H1 (cell line): Measurements from ENCODE around the gene CHAC1.

Experiments used
- CREB1 ChIP-seq: IDR thresholded peaks from 2 replicates; pipeline ENCODE4 v1.6.1; 2012; ENCODE audit warnings: inconsistent platforms
- CTBP2 ChIP-seq: IDR thresholded peaks from 2 replicates; pipeline ENCODE4 v1.7.0; 2011; ENCODE audit warnings: borderline replicate concordance, mild to moderate bottlenecking, moderate library complexity, mixed read lengths, low read length; ENCODE audit not compliant: insufficient read depth, insufficient read length
- GABPA ChIP-seq: IDR thresholded peaks from 2 replicates; pipeline ENCODE4 v1.6.1; 2011; ENCODE audit warnings: mild to moderate bottlenecking, low read length, moderate library complexity, borderline replicate concordance; ENCODE audit not compliant: insufficient read depth
- HDAC2 ChIP-seq, 2 experiments: fragments of 300-600 bp in 1 of 2; sonication (generic) in 1 of 2; IDR thresholded peaks; 2 replicates each; pipeline ENCODE4 v1.6.1; 2011 to 2012; ENCODE audit warnings: low read depth in 2 of 2, low read length in 2 of 2, mild to moderate bottlenecking in 2 of 2, moderate library complexity in 2 of 2, borderline replicate concordance in 1 of 2, inconsistent platforms in 1 of 2
- JUND ChIP-seq: IDR thresholded peaks from 2 replicates; pipeline ENCODE4 v1.6.1; 2011; ENCODE audit warnings: mild to moderate bottlenecking, improper control_type of control experiment, low read length
- KDM1A ChIP-seq: fragments of 200-600, 300-600 bp; sonication (generic); IDR thresholded peaks from 2 replicates; pipeline ENCODE4 v1.7.1; 2016; ENCODE audit warnings: mild to moderate bottlenecking, low read length, borderline replicate concordance
- POLR2A ChIP-seq, 2 experiments: IDR thresholded peaks; 1 replicate in 1 of 2; 2 replicates in 1 of 2; pipeline ENCODE4 v1.6.1; 2011; ENCODE audit warnings: low read depth in 2 of 2, low read length in 2 of 2, mild to moderate bottlenecking in 2 of 2; ENCODE audit errors: control extremely low read depth in 1 of 2
- POLR2AphosphoS5 ChIP-seq: IDR thresholded peaks from 2 replicates; pipeline ENCODE4 v1.6.1; 2011; ENCODE audit warnings: low read depth, low read length
- RBBP5 ChIP-seq: IDR thresholded peaks from 2 replicates; pipeline ENCODE4 v1.7.1; 2012; ENCODE audit warnings: low read depth, mild to moderate bottlenecking, inconsistent platforms, low read length, moderate library complexity, borderline replicate concordance
- SRF ChIP-seq: IDR thresholded peaks from 2 replicates; pipeline ENCODE4 v1.6.1; 2011; ENCODE audit warnings: mild to moderate bottlenecking, low read depth, low read length, moderate library complexity
- YY1 ChIP-seq: IDR thresholded peaks from 2 replicates; pipeline ENCODE4 v1.6.1; 2011; ENCODE audit warnings: low read depth, mild to moderate bottlenecking, low read length
- ZNF274 ChIP-seq: IDR thresholded peaks from 2 replicates; pipeline ENCODE4 v1.7.0; 2012; ENCODE audit warnings: low read length, borderline replicate concordance; ENCODE audit errors: extremely low read depth
- TF ChIP-seq, protein P1 (sequence below), 3 experiments: IDR thresholded peaks; 1 replicate in 2 of 3; 2 replicates in 1 of 3; pipeline versions ENCODE4 v1.5.1 to v1.6.1; 2011; ENCODE audit warnings: low read length in 3 of 3, mild to moderate bottlenecking in 3 of 3, inconsistent platforms in 2 of 3, low read depth in 1 of 3, moderate library complexity in 1 of 3; ENCODE audit not compliant: insufficient read depth in 1 of 3; ENCODE audit errors: control extremely low read depth in 1 of 3

DNA sequence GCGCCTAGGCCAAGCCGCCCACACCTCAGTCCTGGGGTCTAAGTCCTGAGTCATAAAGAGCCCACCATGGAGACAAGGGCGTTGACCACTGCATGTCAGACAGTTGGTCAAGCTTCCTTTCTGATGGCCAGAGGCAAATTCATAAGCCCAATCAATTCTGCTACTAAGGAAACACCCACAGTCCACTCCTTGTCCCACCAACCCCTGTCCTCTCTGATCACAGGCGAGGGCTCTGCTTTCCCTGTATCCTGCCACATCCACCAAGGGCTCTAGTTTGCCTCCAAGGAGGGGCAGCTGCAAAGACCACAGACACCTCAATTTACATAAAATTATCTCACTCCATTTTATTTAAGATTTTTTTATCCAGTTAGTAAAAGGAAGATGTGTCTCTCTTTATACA lies 25.3 kb downstream of the CHAC1 start:
- TF ChIP-seq POLR2A (IDR thresholded peaks at IDR 0.05; ENCODE audit: control extremely low read depth in 1 of 2, low read depth in 2 of 2, low read length in 2 of 2): no peak
- no peak for TF ChIP-seq YY1
- TF ChIP-seq, protein P1, sequence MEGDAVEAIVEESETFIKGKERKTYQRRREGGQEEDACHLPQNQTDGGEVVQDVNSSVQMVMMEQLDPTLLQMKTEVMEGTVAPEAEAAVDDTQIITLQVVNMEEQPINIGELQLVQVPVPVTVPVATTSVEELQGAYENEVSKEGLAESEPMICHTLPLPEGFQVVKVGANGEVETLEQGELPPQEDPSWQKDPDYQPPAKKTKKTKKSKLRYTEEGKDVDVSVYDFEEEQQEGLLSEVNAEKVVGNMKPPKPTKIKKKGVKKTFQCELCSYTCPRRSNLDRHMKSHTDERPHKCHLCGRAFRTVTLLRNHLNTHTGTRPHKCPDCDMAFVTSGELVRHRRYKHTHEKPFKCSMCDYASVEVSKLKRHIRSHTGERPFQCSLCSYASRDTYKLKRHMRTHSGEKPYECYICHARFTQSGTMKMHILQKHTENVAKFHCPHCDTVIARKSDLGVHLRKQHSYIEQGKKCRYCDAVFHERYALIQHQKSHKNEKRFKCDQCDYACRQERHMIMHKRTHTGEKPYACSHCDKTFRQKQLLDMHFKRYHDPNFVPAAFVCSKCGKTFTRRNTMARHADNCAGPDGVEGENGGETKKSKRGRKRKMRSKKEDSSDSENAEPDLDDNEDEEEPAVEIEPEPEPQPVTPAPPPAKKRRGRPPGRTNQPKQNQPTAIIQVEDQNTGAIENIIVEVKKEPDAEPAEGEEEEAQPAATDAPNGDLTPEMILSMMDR (IDR thresholded peaks at IDR 0.05; ENCODE audit: control extremely low read depth in 1 of 3, insufficient read depth in 1 of 3, low read depth in 1 of 3, low read length in 3 of 3): no peak
- TF ChIP-seq RBBP5: no peak
- TF ChIP-seq POLR2AphosphoS5: no peak
- TF ChIP-seq KDM1A: no peak
- no peak for TF ChIP-seq JUND
- TF ChIP-seq ZNF274: no peak
- no peak for TF ChIP-seq CREB1
- TF ChIP-seq CTBP2: no peak
- TF ChIP-seq HDAC2 (IDR thresholded peaks at IDR 0.05; ENCODE audit: borderline replicate concordance in 1 of 2, low read depth in 2 of 2, low read length in 2 of 2): no peak
- no peak for TF ChIP-seq GABPA
- no peak for TF ChIP-seq SRF
